Spleen (tissue), 11 donors: ENCODE data around the gene RHBDF2. TPM values are rescaled to one million over a fixed set of nuclear protein-coding genes. Genes with fewer than 3 reads are reported as not detected.

Experiments used
- DNase-seq: peaks from one replicate; pipeline ENCODE4 v3.0.0-alpha.2; 2020
- H3K27ac ChIP-seq, 8 donors: fragments of 200-600 bp; sonication (generic) in 7 of 8; 1 replicate in 4 of 8; 2 replicates in 4 of 8; pipeline versions ENCODE4 v1.5.0 to v1.8.0; 2016 to 2021; ENCODE audit warnings: inconsistent platforms in 4 of 8, mild to moderate bottlenecking in 4 of 8, moderate library complexity in 1 of 8
- H3K27me3 ChIP-seq, 7 donors: fragments of 200-600 bp; sonication (generic) in 6 of 7; replicated peaks in 1 of 7; 1 replicate in 4 of 7; 2 replicates in 3 of 7; pipeline versions ENCODE4 v1.5.0 to v1.8.0; 2016 to 2021; ENCODE audit warnings: inconsistent platforms in 3 of 7, mild to moderate bottlenecking in 1 of 7
- H3K36me3 ChIP-seq, 6 donors: fragments of 200-600 bp; sonication (generic) in 5 of 6; 1 replicate in 4 of 6; 2 replicates in 2 of 6; pipeline versions ENCODE4 v1.5.0 to v1.8.0; 2016 to 2021; ENCODE audit warnings: inconsistent platforms in 2 of 6
- H3K4me1 ChIP-seq, 6 donors: fragments of 200-600 bp; sonication (generic) in 5 of 6; 1 replicate in 3 of 6; 2 replicates in 3 of 6; pipeline versions ENCODE4 v1.5.0 to v1.8.0; 2016 to 2021; ENCODE audit warnings: inconsistent platforms in 3 of 6
- H3K4me3 ChIP-seq, 8 donors: fragments of 200-600 bp; sonication (generic) in 7 of 8; 1 replicate in 4 of 8; 2 replicates in 4 of 8; pipeline versions ENCODE4 v1.5.0 to v1.8.0; 2016 to 2021; ENCODE audit warnings: inconsistent platforms in 4 of 8, mild to moderate bottlenecking in 4 of 8, moderate library complexity in 2 of 8
- H3K9me3 ChIP-seq, 8 donors: fragments of 200-600 bp; sonication (generic) in 7 of 8; 1 replicate in 4 of 8; 2 replicates in 4 of 8; pipeline versions ENCODE4 v1.5.0 to v1.8.0; 2016 to 2021; ENCODE audit warnings: inconsistent platforms in 4 of 8
- CTCF ChIP-seq, 11 experiments: fragments of 200-600 bp in 7 of 11; fragments of 450-650 bp in 4 of 11; sonication (generic) in 4 of 11; IDR thresholded peaks in 8 of 11; conservative IDR thresholded peaks in 3 of 11; 1 replicate in 7 of 11; 2 replicates in 4 of 11; pipeline versions ENCODE4 v1.4.0 to v1.8.0; 2016 to 2021; ENCODE audit warnings: antibody characterized with exemption in 11 of 11, inconsistent platforms in 4 of 11, mild to moderate bottlenecking in 1 of 11
- POLR2A ChIP-seq, 3 donors: fragments of 450-650 bp; IDR thresholded peaks; one replicate each; pipeline ENCODE4 v1.5.1; 2017; ENCODE audit warnings: antibody characterized with exemption in 3 of 3, mild to moderate bottlenecking in 1 of 3
- POLR2AphosphoS5 ChIP-seq, 3 donors: sonication (generic); formaldehyde crosslinking; IDR thresholded peaks; one replicate each; pipeline ENCODE4 v1.5.1; 2017; ENCODE audit warnings: antibody characterized with exemption in 3 of 3
- WGBS, 5 donors: extraction: QIAGEN DNeasy Blood & Tissue Kit in 3 of 5; methylation state at CpG; one replicate each; pipeline versions ENCODE4 v1.1.5 to v1.1.7; 2013 to 2018; 5-methylcytosine and 5-hydroxymethylcytosine counted together
- intact Hi-C: fragments of 100-400 bp; cut with DNase I; formaldehyde crosslinking; loops from one replicate; pipeline ENCODE4 v1.15.0; 2023; ENCODE audit warnings: low total_unique reads
- polyA plus RNA-seq, 3 donors: library from polyadenylated mRNA; stranded (reverse); fragments of 200-250 nt; gene quantifications; one replicate each; pipeline ENCODE4 v1.2.1, GENCODE V29; 2013
- total RNA-seq, 7 donors: library from RNA; depleted of rRNA in 3 of 7; stranded (reverse); fragments of >200 nt in 3 of 7; fragmentation: NEBNext Ultra II Directional in 4 of 7; extraction: Animal tissue kit (Norgen Biotek cat#: 25700) in 4 of 7; gene quantifications; one replicate each; pipeline versions ENCODE4 v1.1.0 to v1.2.1, GENCODE V29; 2016 to 2021
- donor health status: healthy with polysubstance abuse.
- donor health status: DM: no; HTN: no; CAD: no; lungs with moderate emphysema.
- donor health status: DM: no; HTN: no; CAD: no.
- donor health status: Bipolar disorder and iron deficiency.
- donor health status: healthy.
- donor health status: DM: no; HTN: no; CAD: no.
- donor health status: DM: yes; HTN: yes; CAD: no.

Gene RHBDF2
- total and polyA plus RNA-seq, 10 donors = 31.4 to 147 (median 97.9) TPM

DNA sequence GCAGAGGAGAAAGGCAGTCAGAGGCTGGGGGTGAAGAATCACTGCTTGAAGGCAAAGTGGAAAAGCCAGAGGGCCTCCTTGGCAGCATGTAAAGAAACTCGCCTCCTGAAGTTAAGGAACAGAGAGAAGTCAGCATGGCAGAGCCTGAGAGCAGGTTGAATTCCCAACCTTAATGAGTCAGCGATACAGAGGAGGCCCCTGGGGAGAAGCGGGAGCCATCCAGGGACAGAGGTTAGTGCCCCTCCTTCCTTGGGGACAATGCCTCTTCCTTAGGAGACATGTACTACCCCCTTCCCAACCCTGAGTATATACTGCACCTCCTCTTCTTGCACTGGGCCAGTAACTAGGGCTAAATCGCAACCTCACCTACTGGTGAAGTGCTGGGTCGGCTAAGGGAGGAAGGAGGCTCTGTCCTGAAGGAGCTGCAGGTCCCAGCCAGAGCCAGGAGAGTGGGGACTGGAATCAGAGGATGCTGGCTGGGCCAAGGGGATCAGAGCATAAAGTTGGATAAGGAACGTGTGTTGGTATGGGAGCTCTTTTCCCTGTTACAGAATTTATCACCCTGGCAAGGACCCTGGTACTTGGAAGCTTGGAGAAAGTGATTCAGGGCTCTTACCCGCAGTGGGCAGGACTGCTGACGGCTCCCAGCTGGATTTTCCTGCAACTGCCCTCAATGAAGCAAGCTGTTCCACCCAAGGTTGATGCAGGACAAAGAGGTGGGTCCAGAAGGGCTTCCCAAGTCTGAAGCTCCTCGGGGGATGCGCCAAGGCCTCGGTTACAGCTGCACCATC, 39.3 kb downstream of the RHBDF2 start:
- Histone ChIP-seq H3K4me3 (no peak overlapping the region), H3K27me3 (no peaks in the 10 kb centered on the region), H3K9me3 (no peaks in the 10 kb centered on the region), H3K27ac (no peak overlapping the region), H3K36me3 (no peaks in the 10 kb centered on the region), H3K4me1 (peaks cover 7 to 16% (median 14%) of the 10 kb centered on the region in 6 donors)
- DNase-seq = no peak
- WGBS, 5 donors = 77 to 85% (median 81%) methylated on average over 11 of the region's 11 CpGs
- no peak for TF ChIP-seq POLR2A (IDR thresholded peaks at IDR 0.05)
- TF ChIP-seq POLR2AphosphoS5 (IDR thresholded peaks at IDR 0.05) = no peak
- no peak for TF ChIP-seq CTCF (IDR thresholded peaks at IDR 0.05 in 8 of 11, conservative IDR thresholded peaks at IDR 0.05 in 3 of 11)
- intact Hi-C loops = no loop called here

DNA sequence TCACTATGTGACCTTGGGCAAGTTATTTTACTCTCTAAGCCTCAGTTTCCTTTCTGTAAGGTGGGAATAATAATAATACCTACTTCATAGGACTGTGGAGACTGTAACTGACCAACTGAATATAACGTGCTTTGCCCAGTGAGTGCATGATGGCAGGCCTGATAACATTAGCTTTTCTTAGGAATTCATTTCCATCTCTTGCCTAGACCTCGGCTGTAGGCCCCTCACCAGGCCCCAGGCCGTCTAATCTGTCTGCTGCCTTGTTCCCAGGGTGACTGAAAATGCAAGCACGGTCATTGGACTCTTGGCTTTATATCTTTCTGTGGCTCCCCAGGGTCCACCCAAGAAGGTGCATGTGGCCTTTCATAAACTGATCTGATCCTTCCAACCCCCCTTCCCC, 41.5 kb downstream of the RHBDF2 start:
- Histone ChIP-seq H3K36me3 (no peaks in the 10 kb centered on the region), H3K27me3 (no peaks in the 10 kb centered on the region), H3K4me1 (no peaks in the 10 kb centered on the region), H3K27ac (no peak overlapping the region), H3K4me3 (no peak overlapping the region), H3K9me3 (no peaks in the 10 kb centered on the region)
- TF ChIP-seq CTCF (IDR thresholded peaks at IDR 0.05 in 8 of 11, conservative IDR thresholded peaks at IDR 0.05 in 3 of 11) (no peak), POLR2A (IDR thresholded peaks at IDR 0.05) (no peak), POLR2AphosphoS5 (IDR thresholded peaks at IDR 0.05) (no peak)
- no peak for DNase-seq
- 77 to 93% (median 82%) methylated on average over 4 of the region's 4 CpGs for WGBS, 5 donors
- intact Hi-C loops = loop anchor here (10.0 kb wide), 1 partner anchor 55 kb away; no protein-coding TSS in a partner anchor

- no peak for TF ChIP-seq POLR2AphosphoS5 (IDR thresholded peaks at IDR 0.05)
- peak in 8 of 11 experiments; percentile 6 to 58 (median 38) for TF ChIP-seq CTCF (IDR thresholded peaks at IDR 0.05 in 8 of 11, conservative IDR thresholded peaks at IDR 0.05 in 3 of 11)
- no peaks in the 10 kb centered on the region for H3K36me3 ChIP-seq
- H3K27me3 ChIP-seq = no peaks in the 10 kb centered on the region
- no peak overlapping the region for H3K27ac ChIP-seq
- H3K9me3 ChIP-seq = no peaks in the 10 kb centered on the region
- WGBS, 5 donors = 44 to 64% (median 57%) methylated on average over 6 to 9 of the region's 9 CpGs
- no peak for DNase-seq
- intact Hi-C loops = loop anchor here (10.0 kb wide), 1 partner anchor 54 kb away; no protein-coding TSS in a partner anchor
- H3K4me3 ChIP-seq = no peak overlapping the region
- no peaks in the 10 kb centered on the region for H3K4me1 ChIP-seq
Observed at GRCh38 chr17:76458580-76459490, 42.4 kb downstream of the RHBDF2 start.

DNA sequence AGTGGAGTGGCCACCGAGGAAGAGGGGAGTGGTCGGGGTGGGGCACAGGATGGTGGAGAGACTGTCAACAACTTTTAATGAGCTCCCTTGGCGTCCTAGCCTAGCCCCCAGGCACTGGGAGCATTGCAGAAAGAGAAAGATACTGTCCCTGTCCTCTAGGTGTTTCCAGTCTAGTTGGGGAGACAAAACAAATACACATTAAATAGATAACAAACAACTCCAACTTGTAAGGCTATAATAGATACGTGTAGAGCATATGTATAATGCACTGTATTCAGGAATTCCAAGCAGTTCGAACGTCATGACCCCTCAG, 47.8 kb downstream of the RHBDF2 start:
- WGBS, 5 donors = 35 to 42% (median 35%) methylated on average over 6 of the region's 6 CpGs
- H3K27me3 ChIP-seq = no peaks in the 10 kb centered on the region
- DNase-seq = no peak
- intact Hi-C loops = loop anchor here (10.0 kb wide), 1 partner anchor 49 kb away; no protein-coding TSS in a partner anchor
- H3K36me3 ChIP-seq = no peaks in the 10 kb centered on the region
- H3K4me3 ChIP-seq = peak overlapping the region in 7 of 8 donors; percentile 73 to 95 (median 92)
- peaks cover 7 to 44% (median 25%) of the 10 kb centered on the region in 6 donors for H3K4me1 ChIP-seq
- TF ChIP-seq POLR2A (IDR thresholded peaks at IDR 0.05) = no peak
- TF ChIP-seq CTCF (IDR thresholded peaks at IDR 0.05 in 8 of 11, conservative IDR thresholded peaks at IDR 0.05 in 3 of 11) = no peak
- TF ChIP-seq POLR2AphosphoS5 (IDR thresholded peaks at IDR 0.05) = no peak
- H3K27ac ChIP-seq = peak overlapping the region in 6 of 8 donors; percentile 66 to 90 (median 82)
- no peaks in the 10 kb centered on the region for H3K9me3 ChIP-seq
